ENCODE measurements around the gene RWDD3. TPM values are rescaled to one million over a fixed set of nuclear protein-coding genes. Genes with fewer than 3 reads are reported as not detected.

The RWDD3 gene
- total and polyA plus RNA-seq, 2 of the 13 experiments (the other 11 are each of a cell fraction or from before 2014, with no cell fraction given): 18.3 to 21.2 TPM

DNA sequence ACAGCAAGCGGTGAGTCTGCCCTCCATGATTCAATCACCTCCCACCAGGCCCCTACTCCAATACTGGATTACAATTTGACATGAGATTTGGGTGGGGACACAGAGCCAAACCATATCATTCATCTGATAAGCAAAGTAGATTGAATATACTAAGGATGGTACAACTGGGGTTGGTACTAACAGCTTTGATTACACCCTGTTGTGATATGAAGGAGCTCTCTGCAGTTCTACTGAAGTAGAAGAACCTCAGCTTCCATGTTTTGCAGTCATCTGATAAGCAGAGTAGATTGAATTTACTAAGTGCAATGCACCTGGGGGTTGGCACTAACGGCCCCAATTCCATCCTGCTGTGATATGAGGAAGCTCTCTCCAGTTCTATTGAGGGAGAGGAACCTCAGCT lies 31.1 kb downstream of the RWDD3 start (continued):
- TF ChIP-seq, protein P1, sequence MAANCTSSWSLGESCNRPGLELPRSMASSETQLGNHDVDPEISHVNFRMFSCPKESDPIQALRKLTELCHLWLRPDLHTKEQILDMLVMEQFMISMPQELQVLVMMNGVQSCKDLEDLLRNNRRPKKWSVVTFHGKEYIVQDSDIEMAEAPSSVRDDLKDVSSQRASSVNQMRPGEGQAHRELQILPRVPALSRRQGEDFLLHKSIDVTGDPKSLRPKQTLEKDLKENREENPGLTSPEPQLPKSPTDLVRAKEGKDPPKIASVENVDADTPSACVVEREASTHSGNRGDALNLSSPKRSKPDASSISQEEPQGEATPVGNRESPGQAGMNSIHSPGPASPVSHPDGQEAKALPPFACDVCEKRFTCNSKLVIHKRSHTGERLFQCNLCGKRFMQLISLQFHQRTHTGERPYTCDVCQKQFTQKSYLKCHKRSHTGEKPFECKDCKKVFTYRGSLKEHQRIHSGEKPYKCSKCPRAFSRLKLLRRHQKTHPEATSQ (CRISPR knock-in tag; IDR thresholded peaks at IDR 0.05; ENCODE audit: borderline replicate concordance): no peak
- TF ChIP-seq ZBTB21 (CRISPR knock-in tag; IDR thresholded peaks at IDR 0.05) (no peak), FOXK1 (CRISPR knock-in tag; IDR thresholded peaks at IDR 0.05; ENCODE audit: borderline replicate concordance, low read depth) (no peak), FOXA3 (CRISPR knock-in tag; IDR thresholded peaks at IDR 0.05) (no peak), ARNT2 (CRISPR knock-in tag; IDR thresholded peaks at IDR 0.05; ENCODE audit: low read depth) (no peak), CREB1 (IDR thresholded peaks at IDR 0.05) (no peak), CREB1 (CRISPR knock-in tag; IDR thresholded peaks at IDR 0.05) (no peak), ZNF609 (CRISPR knock-in tag; IDR thresholded peaks at IDR 0.05; ENCODE audit: borderline replicate concordance) (no peak), FOXO1 (CRISPR knock-in tag; IDR thresholded peaks at IDR 0.05) (no peak), DPF2 (CRISPR knock-in tag; IDR thresholded peaks at IDR 0.05; ENCODE audit: borderline replicate concordance, low read depth) (no peak)
- TF ChIP-seq, protein P2, sequence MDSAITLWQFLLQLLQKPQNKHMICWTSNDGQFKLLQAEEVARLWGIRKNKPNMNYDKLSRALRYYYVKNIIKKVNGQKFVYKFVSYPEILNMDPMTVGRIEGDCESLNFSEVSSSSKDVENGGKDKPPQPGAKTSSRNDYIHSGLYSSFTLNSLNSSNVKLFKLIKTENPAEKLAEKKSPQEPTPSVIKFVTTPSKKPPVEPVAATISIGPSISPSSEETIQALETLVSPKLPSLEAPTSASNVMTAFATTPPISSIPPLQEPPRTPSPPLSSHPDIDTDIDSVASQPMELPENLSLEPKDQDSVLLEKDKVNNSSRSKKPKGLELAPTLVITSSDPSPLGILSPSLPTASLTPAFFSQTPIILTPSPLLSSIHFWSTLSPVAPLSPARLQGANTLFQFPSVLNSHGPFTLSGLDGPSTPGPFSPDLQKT (CRISPR knock-in tag; IDR thresholded peaks at IDR 0.05; ENCODE audit: borderline replicate concordance): no peak

All from HepG2 (cell line).